Stimulated activated CD4-positive, alpha-beta T cell treated with anti-CD3 and anti-CD28 coated beads, Interleukin-12 subunit alpha, Interleukin-12 subunit beta, amount 100 ng/mL, for 4 hours (primary cell): Measurements from ENCODE around the gene THRA.

Experiments
- DNase-seq: peaks from one replicate; pipeline ENCODE4 v3.0.0-alpha.2; 2020

THRA gene

DNA sequence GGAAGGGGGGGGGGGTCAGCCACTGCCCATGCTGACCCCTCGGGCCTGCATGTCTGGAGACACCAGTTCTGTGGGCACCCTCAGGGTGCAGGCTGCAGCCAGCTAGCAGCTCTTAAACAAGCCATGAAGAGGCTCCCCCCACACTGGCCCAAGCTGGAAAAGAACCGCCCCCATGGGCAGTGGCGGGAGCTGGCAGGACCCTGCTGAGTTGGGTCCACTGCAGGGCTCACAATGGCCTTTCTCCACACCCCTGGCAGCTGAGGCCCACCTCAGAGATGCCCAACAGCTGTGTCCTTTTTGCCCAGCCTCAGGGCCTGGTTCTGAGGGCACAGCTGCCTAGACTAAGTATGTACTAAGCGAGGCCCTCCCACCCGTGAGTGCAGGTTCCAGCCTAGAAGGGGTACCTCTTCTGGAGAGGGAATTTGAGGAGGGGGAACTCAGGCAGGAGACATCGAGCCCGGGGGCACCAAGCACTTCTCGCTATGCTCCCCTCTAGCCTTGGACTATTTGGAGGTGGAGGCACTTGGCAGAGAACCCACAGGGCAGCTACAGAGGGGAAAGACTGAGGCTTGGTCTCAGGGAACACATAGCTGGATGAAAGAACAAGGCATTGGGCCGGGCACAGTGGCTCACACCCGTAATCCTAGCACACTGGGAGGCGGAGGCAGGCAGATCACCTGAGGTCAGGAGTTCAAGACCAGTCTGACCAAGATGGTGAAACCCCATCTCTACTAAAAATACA lies 3.2 kb downstream of the THRA start:
- no peak for DNase-seq

DNA sequence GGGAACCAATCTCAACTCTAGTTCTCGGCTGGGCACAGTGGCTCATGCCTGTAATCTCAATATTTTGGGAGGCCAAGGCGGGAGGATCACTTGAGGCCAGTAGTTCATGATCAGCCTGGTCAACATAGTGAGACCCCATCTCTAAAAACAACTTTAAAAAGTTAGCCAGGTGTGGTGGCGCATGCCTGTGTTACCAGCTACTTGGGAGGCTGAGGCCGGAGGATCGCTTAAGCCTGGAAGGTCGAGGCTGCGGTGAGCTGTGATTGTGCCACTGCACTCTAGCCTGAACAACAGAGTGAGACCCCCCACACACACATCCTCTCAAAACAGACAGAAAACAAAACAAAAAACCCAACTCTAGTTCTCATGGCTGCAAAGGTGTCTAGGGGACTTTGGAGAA lies 4.9 kb downstream of the THRA start:
- DNase-seq: no peak

DNA sequence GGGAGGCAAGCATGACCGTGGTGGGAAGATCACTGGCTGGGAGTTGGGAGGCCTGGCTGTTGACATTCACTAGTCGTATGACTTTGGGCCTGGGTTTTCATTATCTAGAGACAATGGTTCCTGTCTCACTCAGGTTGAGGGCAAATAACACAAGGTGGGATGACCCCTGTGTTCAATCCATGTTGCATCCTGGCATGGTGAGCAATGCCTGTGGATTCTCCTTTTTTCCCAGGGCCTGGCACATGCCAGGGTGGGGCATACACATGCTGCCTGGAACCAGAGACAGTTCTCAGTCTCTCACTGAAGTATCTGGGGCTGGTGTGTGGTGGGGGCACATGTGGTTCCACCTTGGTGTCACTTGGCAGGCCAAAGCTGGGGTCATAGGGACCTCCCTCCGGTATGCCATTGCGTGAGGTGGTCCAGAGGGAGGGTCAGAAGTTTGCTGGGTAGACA lies 5.4 kb downstream of the THRA start:
- no peak for DNase-seq

DNA sequence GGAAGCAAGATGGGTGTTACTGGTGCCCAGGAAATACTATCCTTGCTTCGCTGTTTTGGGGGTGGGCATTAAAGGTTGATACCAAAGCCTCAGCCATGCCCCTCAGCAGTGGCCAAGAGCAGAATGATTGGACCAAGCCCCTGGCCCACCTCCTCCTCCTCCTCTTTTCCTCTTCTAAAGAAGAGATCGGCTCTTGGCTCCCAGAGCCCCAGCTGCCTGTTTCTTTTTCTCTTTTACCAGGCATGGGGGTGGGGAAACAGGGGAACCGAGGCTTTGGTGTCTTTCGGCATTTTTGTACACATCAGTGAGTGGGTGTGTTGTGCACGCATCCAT lies 5.8 kb downstream of the THRA start:
- DNase-seq: no peak

DNA sequence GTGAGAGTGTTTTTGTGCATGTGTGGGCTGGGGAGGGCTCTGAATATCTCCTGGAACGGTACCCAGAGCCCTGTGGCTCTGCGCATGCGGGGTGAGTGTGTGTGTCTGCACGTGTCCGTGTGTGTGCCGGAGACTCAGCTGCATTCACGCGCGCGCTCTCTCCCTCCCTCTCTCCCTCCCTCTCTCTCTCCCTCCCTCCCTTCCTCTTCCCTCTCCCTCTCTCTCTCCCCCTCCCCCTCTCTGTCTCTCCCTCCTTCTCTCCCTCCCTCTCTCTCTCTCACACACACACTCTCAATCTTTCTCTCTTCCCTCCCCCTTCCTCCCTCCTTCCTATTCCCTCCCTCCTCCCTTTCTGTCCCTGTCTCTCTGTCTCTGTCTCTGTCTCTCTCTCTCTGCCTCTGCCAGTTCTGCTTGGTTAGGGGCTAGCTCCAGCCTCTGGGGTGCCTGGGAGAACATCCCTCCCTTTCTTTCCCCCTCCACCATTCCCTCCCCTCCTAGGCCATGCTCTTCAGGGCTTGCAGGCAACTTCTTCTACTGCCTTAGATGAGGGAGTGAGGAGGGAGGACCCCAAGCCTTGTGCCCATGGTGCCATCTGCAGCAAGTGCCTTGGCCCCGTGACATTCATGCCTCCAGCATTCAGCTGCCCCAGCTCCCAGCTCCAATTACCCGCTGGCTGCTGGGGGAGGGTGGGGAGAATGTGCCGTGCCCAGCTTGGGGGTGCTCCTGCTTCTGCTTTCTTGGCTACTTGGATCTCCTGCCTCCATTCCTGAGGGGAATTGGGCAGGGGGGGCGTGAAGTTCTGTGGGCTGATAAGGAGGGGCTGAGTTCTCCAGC lies 6.4 kb downstream of the THRA start:
- DNase-seq: peak; percentile 81

DNA sequence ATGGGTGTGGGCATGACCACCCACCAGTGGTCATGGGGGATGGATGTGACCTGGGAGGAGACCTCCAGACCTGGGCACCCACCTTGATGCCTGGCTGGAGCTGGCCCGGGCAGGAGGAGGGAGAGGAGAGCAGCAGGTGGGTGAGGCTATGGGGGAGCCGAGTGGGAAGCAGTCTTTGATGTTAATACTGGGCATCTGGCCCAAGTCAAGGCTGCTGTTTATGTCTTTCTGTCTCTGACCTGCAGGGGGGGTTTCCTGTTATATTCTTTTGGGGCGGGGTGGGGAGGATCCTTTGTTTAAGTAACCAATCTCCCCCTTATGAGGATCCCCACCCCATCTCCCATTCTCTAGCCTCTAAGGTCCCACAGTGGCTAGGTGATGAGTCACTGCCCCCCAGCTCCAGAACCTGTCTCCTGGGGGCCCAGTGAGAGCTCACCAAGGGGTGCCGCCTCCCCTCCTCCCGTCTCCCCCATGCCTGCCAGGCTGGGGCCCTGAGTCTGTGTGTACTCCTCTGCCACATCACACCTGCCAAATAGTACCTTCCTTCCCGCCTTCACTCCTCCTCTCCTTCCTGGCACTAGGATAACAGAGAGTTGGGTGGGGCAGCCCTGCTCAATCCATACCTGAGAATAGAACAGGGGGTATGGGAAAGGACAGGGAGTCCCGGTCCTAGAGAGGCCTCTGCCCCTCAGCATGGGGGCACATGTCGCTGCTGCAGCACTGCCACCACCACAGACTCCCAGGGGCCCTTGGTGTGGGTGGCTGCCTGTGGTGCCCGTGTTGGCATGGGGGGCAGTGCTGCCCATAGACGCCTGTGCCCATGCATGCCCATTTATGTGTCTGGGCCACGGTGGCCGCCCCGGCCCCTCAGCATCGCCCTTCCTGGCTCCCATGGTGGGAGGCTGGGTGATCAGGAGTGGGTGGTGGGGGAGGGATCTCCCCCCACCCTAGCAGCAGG lies 7.3 kb downstream of the THRA start:
- no peak for DNase-seq

DNA sequence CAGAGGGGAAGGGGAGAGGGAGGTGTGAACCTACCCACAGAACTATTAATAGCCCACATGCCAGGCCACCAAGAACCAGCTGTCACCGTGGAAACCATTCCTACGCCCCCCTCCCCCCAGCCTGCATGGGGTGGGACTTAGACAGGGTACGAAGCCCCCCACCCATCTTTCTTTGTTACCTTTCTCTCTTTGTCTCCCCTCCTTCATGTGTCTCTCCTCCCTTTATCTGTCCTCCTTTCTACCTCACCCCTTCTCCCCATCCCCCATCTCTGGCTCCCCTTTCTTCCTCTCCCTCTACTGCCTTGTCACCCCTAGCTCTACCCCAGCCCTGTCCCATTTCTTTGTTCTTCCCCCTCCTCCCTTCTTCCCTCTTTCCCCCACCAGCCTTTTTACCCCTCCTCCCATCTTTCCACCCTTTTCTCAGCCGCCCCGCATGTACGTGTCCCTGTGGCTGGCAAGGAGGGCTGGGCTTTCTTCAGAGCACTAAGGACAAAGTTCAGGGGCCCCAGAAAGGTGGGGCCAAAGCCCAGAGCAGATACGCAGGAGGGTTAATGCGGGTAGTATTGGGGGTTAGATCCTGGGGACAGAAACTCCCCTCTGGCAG lies 8.0 kb downstream of the THRA start:
- DNase-seq: no peak

DNA sequence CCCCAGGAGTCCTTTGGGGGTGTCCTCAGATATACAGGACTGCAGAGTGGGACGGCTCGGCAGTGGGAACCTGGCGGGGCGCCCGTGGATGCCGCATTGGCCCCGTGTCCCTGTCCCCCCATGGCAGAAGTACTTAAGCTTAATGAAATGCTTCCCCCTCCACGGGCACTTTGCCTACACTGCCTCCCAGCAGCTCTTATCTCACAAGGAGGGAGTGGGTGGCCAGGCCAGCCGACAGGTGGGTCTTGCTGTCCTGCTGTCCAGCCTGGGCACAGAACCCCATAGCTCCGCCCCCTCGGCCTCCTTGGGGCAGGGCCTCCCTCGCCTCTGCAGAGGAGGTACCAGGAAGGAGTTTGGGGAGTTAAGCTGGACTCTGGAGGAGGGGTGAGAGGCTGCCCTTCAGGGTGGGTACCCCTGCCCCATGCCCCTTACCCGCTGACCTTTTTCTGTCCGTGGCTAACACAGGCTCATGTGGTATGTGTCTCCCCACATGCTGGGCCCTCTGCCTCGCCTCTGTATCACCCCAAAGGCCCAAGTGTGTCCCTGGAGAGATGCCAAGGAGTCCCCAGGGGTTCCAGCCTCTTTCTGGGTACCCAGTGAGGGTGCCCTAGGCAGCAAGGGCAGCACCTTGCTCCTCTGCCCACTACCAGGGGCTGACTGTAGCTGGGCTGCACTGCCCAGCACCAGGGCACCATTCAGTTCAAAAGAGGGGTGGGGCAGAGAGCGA lies 8.7 kb downstream of the THRA start:
- DNase-seq: no peak

DNA sequence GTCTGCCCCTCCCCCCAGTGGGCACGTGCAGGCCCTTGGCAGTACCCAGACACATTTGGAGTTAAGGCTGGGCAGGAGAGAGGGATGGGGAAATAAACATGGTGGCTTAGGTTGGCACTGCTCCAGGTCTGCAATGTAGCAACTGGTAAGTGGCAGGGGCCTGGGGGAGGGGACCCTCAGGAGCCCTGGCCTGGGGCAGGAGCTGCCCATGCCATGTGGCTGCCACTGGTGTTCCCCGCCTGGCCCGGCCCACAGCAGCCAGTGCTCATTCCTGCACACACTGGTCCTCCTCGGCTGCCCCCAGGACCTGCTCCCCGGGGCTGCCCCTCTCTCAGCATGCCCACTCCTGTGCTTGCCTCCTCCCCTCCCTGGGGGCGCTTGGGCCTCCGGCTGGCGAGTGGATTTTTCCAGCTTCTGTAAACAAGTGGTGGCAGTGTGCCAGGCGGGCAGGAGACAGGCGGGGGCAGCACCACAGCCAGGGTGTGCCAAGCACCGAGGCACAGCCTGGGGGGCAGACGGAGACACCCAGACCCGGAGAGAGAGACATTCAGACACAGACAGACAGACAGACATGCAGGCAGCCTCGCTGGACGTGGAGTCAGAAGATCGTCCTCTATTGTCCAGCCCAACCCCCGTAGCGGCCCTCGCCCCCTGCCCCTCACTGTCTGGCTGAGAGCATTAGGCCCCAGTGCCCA lies 9.4 kb downstream of the THRA start:
- DNase-seq: no peak

DNA sequence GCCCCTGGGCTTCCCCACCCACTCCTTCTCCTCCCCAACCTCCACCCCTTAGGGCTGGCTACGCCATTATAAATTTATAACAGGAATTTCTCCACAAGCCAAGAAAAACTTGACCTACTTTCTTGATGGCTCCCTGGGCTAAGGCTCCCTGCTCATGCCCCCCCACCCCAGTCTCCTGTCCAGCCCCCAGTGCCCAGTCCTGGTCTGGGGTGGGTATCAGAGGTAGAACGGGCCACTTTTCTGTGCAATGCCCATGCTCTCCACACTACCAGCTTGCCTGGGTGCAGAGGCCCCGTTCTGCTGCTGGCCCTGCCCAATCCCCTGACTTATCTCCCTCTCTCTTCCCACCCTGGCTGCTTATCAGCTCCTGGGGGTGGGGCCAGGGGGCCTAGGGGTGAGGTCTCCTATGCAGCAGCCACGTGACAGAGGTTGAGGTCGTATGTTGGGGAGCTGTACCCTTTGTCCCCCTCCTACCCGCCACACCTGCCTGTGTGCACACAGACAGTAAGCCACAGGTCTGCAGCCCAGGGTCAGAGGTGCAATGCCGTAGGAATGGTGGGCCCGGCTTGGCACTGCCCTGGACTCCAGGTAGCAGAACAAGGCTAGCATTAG lies 10.1 kb downstream of the THRA start:
- no peak for DNase-seq

DNA sequence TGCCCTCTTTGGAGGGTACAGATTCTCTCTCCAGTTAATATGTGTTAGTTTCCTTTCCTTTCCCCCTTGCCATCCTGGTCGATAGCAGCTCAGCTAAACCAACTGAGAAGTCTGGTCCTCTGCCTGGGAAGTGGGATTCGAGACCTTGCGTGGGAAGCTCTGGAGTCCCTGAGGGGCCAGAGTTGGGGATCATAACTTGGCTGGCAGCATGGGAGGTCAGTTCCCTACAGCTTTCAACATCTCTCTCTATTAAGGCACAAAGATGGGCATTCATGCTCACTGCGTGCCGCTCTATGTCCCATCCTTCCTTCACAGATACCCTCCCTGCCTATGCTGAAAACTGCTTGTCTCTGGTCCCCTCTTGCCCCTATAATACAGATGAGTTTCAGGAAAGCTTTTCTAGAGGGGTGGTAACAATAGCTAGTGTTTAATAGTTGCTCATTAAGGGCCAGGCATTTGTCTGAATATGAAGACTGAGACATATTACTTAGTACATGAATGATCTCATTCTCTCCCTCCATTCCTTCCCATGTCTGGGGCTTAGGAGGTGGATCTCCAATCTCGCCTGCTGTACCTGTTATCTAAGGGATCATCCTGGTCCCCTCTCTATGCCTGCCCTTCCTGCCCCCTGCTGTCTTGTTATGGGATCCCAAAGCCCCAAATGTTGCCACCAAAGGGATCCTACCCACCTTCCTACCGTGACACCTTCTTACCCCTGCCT lies 10.8 kb downstream of the THRA start:
- no peak for DNase-seq

DNA sequence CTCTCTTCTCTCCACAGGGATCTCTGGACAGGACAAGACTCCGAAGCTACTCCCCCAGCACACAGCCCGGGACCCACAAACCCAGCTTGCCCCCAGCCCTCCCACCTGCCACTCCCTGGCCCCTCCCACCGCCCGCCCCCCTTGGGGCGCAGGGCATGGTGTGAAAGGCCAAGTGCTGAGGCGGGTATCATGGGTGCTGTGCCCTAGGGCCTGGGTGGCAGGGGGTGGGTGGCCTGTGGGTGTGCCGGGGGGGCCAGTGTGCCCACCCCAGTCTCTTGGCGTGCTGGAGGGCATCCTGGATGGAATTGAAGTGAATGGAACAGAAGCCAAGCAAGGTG lies 11.4 kb downstream of the THRA start:
- DNase-seq: no peak

DNA sequence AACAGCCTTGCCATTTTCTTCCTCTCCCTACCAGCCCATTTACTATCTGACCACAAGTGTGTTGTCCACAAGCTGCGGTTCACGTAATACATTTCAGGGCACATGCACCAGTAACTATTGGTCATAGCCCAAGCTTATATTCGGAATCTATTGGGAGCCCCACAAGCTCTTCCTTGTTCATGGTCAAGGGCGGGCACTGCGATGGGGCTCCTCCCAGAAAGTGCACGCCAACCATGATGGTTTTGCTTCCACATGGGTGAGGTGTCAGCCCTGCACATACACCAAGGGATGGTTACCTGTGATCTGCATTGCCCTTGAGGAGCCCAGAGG lies 12.1 kb downstream of the THRA start:
- DNase-seq: no peak

DNA sequence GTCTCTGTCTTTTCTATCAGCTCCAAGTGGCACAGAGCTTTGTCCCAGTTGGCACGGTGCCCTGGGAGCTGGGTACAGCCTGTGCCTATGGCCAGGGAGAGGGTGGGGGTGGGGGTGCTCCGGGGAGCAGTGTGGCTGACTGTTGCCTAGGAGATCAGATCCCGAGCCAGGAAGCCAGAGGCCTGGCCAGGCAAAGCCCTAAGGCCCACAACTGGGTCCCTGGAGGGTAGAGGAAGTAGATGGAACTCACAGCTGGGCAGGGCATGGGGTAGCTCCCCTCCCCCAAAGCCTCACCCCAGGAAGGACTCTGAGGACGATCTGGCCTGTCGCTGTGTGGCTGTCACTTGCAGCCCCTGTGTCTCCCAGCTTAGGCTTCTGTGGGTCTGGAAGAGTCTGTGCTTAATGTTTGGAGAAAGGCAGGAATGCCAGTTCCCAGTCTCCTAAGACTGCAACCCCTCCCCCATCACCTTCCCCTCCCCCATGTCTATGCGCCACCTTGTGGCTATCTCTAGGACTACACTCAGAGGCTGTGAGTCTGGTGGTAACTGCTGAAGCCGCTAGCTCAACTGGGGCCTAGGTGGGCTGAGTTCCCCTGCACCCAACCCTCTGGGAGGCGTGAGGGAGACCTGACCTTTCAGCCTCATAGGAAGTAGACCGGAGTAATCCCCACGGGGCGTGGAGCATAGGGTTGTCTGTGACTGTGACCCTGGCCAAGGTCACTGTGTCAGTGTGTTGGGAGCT lies 12.6 kb downstream of the THRA start:
- peak; percentile 69 for DNase-seq

DNA sequence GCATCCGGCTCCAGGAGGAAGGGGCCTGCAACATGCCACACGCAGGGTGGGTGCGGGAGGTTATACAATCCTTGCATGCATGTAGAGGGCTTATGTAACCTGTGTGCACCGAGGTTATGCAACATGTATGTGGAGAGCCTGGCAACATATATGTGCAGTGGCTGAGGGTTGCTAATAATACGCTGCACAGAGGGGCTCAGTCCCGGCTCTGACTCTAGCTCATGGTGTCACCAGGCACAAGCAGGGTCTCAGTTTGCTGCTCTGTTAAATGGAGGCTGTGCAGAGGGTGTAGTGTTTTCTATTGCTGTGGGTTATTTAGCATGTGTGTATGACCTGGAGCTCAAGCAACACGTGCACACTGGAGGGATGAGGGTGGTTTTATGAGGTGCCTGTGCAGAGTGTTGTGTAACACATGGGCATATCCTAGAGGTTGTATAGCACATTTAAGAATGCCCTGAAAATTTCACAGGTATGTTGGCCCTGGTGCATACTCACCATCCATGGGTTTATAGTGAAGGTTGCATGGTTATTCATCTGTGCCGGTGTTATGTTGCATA lies 13.3 kb downstream of the THRA start:
- no peak for DNase-seq

DNA sequence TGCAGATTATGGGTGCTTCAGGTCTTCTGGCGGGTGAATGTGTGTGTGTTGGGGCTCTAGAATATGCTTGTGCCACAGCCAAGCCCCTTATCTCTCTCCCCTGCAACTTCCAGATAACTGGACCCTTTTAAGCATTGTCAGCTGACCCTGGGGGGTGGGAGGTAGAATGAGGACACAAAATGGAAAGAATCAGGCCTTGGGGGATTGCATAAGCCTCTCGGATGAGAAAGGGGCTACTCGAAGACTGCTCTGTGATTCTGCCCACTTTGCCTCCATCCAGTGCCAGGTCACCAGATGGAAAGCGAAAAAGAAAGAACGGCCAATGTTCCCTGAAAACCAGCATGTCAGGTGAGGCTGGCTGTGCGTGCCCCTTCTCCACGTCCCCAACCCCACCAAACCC lies 13.8 kb downstream of the THRA start:
- DNase-seq: no peak

DNA sequence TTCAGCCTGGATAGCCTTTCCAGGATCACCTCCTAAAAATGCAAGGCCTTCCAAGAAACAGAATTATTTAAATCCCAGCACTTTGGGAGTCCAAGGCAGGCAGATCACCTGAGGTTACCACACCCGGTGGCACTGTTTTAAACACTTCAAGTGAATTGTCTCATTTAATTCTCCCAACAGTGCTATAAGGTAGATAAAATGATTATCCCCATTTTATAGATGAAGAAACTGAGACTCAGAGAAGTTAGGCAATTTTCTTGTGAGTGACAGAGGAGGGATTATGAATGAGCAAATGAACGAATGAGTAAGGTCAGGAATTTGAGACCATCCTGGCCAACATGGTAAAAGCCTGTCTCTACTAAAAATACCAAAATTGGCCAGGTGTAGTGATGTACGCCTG lies 16.8 kb downstream of the THRA start:
- DNase-seq: no peak

DNA sequence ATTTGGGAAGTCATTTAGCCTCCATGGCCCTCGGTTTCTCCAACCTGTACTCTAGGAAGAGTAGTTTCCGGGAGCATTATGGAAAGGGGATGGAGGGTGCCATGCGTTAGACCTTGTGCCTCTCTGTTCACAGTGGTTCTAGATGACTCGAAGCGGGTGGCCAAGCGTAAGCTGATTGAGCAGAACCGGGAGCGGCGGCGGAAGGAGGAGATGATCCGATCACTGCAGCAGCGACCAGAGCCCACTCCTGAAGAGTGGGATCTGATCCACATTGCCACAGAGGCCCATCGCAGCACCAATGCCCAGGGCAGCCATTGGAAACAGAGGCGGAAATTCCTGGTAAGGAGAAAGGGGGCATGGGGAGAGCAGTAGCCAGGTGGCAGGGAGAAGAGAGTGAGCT lies 21.7 kb downstream of the THRA start:
- no peak for DNase-seq
